GM23338 (cell line): ENCODE measurements around the gene RPL36A. TPM values are rescaled to one million over a fixed set of nuclear protein-coding genes. Genes with fewer than 3 reads are reported as not detected.

Experiments
- ATAC-seq: fragments of 200-7000 bp; cut with Tn5 transposase; 3 replicates; pipeline ENCODE4 v1.9.1; 2020
- DNase-seq: peaks from one replicate; pipeline ENCODE4 v3.0.0-alpha.2; 2015; ENCODE audit warnings: low spot score
- H2AFZ ChIP-seq: fragments of 200-600 bp; sonication (generic); 2 replicates; pipeline ENCODE4 v1.8.0; 2016; ENCODE audit warnings: antibody characterized with exemption, mild to moderate bottlenecking, moderate library complexity
- H3F3A ChIP-seq: fragments of 200-600 bp; sonication (generic); replicated peaks from 2 replicates; pipeline ENCODE4 v1.8.0; 2017; ENCODE audit warnings: antibody characterized with exemption, mixed run types, low read depth
- H3K27ac ChIP-seq: fragments of 200-600 bp; sonication (generic); 2 replicates; pipeline ENCODE4 v1.6.1; 2016; ENCODE audit warnings: low read depth
- H3K27me3 ChIP-seq: fragments of 200-600 bp; sonication (generic); 2 replicates; pipeline ENCODE4 v1.8.0; 2016; ENCODE audit warnings: mild to moderate bottlenecking, mixed run types, moderate library complexity; ENCODE audit not compliant: insufficient read depth
- H3K36me3 ChIP-seq: fragments of 200-600 bp; sonication (generic); 2 replicates; pipeline ENCODE4 v1.8.0; 2016; ENCODE audit warnings: mild to moderate bottlenecking; ENCODE audit not compliant: insufficient read depth
- H3K4me1 ChIP-seq: fragments of 200-600 bp; sonication (generic); 2 replicates; pipeline ENCODE4 v1.8.0; 2016; ENCODE audit warnings: mild to moderate bottlenecking, moderate library complexity; ENCODE audit not compliant: insufficient read depth
- H3K4me2 ChIP-seq: fragments of 200-600 bp; sonication (generic); 2 replicates; pipeline ENCODE4 v1.7.1; 2017; ENCODE audit warnings: mixed run types
- H3K4me3 ChIP-seq: fragments of 200-600 bp; sonication (generic); 2 replicates; pipeline ENCODE4 v1.6.1; 2016; ENCODE audit warnings: mixed run types
- H3K79me2 ChIP-seq: fragments of 200-600 bp; sonication (generic); replicated peaks from 2 replicates; pipeline ENCODE4 v1.8.0; 2017; ENCODE audit warnings: mild to moderate bottlenecking; ENCODE audit not compliant: insufficient read depth
- H3K9me2 ChIP-seq: fragments of 200-600 bp; sonication (generic); 2 replicates; pipeline ENCODE4 v1.8.0; 2017; ENCODE audit not compliant: insufficient read depth
- H4K20me1 ChIP-seq: fragments of 200-600 bp; sonication (generic); replicated peaks from 2 replicates; pipeline ENCODE4 v1.8.0; 2017; ENCODE audit warnings: mild to moderate bottlenecking; ENCODE audit not compliant: insufficient read depth
- H3K27ac Mint-ChIP-seq: 2 replicates; pipeline ENCODE4 v1.8.0; 2020; ENCODE audit warnings: inconsistent platforms, mild to moderate bottlenecking, moderate library complexity, mixed read lengths
- H3K27me3 Mint-ChIP-seq: 3 replicates; pipeline ENCODE4 v1.8.0; 2022; ENCODE audit warnings: low read depth, mild to moderate bottlenecking, moderate library complexity, mixed read lengths, inconsistent platforms; ENCODE audit not compliant: insufficient read depth, poor library complexity
- H3K36me3 Mint-ChIP-seq: 3 replicates; pipeline ENCODE4 v1.8.0; 2021; ENCODE audit warnings: low read depth, mild to moderate bottlenecking, inconsistent platforms, moderate library complexity, mixed read lengths
- H3K4me1 Mint-ChIP-seq: 3 replicates; pipeline ENCODE4 v1.8.0; 2020; ENCODE audit warnings: mild to moderate bottlenecking, inconsistent platforms, mixed read lengths
- H3K4me3 Mint-ChIP-seq: 3 replicates; pipeline ENCODE4 v1.8.0; 2021; ENCODE audit warnings: moderate library complexity, mild to moderate bottlenecking, inconsistent platforms, mixed read lengths
- H3K9me3 Mint-ChIP-seq: 3 replicates; pipeline ENCODE4 v1.8.0; 2020; ENCODE audit warnings: moderate library complexity, mild to moderate bottlenecking, inconsistent platforms, mixed read lengths
- CREB1 ChIP-seq: fragments of 250-450 bp; sonication (Bioruptor Pico); IDR thresholded peaks from 2 replicates; pipeline ENCODE4 v1.5.0; 2020; ENCODE audit warnings: low read depth, mild to moderate bottlenecking, moderate library complexity
- EZH2 ChIP-seq: fragments of 200-600 bp; sonication (generic); IDR thresholded peaks from one replicate; pipeline ENCODE4 v1.8.0; 2017; ENCODE audit warnings: antibody characterized with exemption, mild to moderate bottlenecking, low read depth; ENCODE audit not compliant: unreplicated experiment
- EZH2phosphoT487 ChIP-seq: fragments of 200-600 bp; sonication (generic); IDR thresholded peaks from one replicate; pipeline ENCODE4 v1.8.1; 2018; ENCODE audit warnings: antibody characterized with exemption; ENCODE audit not compliant: unreplicated experiment
- JUNB ChIP-seq: IDR thresholded peaks from one replicate; pipeline ENCODE4 v1.6.1; 2016; ENCODE audit warnings: antibody characterized with exemption; ENCODE audit not compliant: unreplicated experiment
- NANOG ChIP-seq: IDR thresholded peaks from 2 replicates; pipeline ENCODE4 v1.6.1; 2016; ENCODE audit warnings: antibody characterized with exemption, borderline replicate concordance
- POLR2AphosphoS5 ChIP-seq: IDR thresholded peaks from 2 replicates; pipeline ENCODE4 v1.6.1; 2016; ENCODE audit warnings: antibody characterized with exemption, low read depth
- STAT1 ChIP-seq: IDR thresholded peaks from one replicate; pipeline ENCODE4 v1.6.1; 2016; ENCODE audit warnings: antibody characterized with exemption; ENCODE audit not compliant: unreplicated experiment
- ZNF114 ChIP-seq: fragments of 250-450 bp; sonication (Bioruptor Pico); IDR thresholded peaks from 2 replicates; pipeline ENCODE4 v1.5.0; 2020; ENCODE audit warnings: mild to moderate bottlenecking, moderate library complexity
- ZNF331 ChIP-seq: fragments of 250-450 bp; sonication (Bioruptor Pico); IDR thresholded peaks from 2 replicates; pipeline ENCODE4 v1.5.0; 2020; ENCODE audit warnings: low read depth, mild to moderate bottlenecking, moderate library complexity
- polyA plus RNA-seq: library from polyadenylated mRNA; unstranded; fragments of >200 nt; fragmentation: Nextera tagmentation; extraction: Ambion mirVana; gene quantifications from 2 replicates; pipeline ENCODE4 v1.2.1, GENCODE V29; 2016
- total RNA-seq: library from RNA; depleted of rRNA; stranded (reverse); fragments of >200 nt; shearing (Covaris generic); gene quantifications from 2 replicates; pipeline ENCODE4 v1.2.3, GENCODE V29; 2014
- TF ChIP-seq, protein P1 (sequence below): IDR thresholded peaks from one replicate; pipeline ENCODE4 v1.6.1; 2018; ENCODE audit warnings: antibody characterized with exemption; ENCODE audit not compliant: unreplicated experiment
- TF ChIP-seq, protein P2 (sequence below): fragments of 250-450 bp; sonication (Bioruptor Pico); IDR thresholded peaks from 2 replicates; pipeline ENCODE4 v1.5.0; 2020; ENCODE audit warnings: mild to moderate bottlenecking, moderate library complexity

The RPL36A gene
- total and polyA plus RNA-seq, 2 experiments from 2014 or later: 901 to 1,348 TPM

DNA sequence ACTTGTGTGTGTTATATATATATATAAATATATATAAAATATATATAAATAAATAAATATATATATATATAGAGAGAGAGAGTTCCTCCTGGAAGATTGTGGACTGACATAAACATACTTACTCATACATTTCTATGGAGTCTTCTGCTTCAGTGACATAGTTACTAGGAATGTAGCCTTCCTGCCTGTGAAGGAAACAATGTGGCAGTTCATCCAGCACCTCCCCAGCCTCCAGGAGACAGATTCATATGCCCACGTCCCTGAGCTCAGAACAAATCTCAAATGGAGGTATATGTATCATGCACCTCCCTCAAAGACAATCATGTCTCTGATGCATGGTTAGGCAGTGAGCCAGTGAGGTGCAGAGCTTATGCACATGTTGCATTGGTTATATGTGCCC is 30.8 kb upstream of the RPL36A start (continued):
- TF ChIP-seq, protein P1, sequence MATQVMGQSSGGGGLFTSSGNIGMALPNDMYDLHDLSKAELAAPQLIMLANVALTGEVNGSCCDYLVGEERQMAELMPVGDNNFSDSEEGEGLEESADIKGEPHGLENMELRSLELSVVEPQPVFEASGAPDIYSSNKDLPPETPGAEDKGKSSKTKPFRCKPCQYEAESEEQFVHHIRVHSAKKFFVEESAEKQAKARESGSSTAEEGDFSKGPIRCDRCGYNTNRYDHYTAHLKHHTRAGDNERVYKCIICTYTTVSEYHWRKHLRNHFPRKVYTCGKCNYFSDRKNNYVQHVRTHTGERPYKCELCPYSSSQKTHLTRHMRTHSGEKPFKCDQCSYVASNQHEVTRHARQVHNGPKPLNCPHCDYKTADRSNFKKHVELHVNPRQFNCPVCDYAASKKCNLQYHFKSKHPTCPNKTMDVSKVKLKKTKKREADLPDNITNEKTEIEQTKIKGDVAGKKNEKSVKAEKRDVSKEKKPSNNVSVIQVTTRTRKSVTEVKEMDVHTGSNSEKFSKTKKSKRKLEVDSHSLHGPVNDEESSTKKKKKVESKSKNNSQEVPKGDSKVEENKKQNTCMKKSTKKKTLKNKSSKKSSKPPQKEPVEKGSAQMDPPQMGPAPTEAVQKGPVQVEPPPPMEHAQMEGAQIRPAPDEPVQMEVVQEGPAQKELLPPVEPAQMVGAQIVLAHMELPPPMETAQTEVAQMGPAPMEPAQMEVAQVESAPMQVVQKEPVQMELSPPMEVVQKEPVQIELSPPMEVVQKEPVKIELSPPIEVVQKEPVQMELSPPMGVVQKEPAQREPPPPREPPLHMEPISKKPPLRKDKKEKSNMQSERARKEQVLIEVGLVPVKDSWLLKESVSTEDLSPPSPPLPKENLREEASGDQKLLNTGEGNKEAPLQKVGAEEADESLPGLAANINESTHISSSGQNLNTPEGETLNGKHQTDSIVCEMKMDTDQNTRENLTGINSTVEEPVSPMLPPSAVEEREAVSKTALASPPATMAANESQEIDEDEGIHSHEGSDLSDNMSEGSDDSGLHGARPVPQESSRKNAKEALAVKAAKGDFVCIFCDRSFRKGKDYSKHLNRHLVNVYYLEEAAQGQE: no peak
- TF ChIP-seq STAT1: no peak
- TF ChIP-seq EZH2: no peak
- TF ChIP-seq CREB1 (CRISPR knock-in tag): no peak
- no peak for TF ChIP-seq JUNB
- no peak for TF ChIP-seq POLR2AphosphoS5
- no peak for TF ChIP-seq EZH2phosphoT487

DNA sequence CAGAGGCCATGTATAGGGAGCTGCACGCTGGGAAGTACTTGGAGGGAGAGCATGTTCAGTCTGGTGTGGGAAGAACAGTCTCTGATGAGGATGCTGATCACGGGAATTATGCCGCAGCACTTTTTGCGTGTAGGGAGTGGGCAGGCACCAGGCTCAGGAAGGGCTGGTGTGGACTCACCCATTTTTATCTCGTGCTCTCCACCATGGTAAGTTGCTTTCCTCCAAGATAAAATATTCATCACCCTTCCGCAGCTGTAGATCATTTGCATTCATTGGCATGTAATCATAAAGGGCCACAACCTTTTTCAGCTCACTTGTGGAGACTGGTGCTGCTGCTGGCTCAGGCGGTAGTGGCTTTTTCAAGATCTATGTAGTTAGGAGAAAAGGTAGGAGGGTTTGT is 30.4 kb upstream of the RPL36A start:
- H3K4me3 Mint-ChIP-seq: no peak overlapping the region
- Histone ChIP-seq H3K4me2 (no peak overlapping the region), H3K27me3 (no peaks in the 10 kb centered on the region), H3K4me3 (no peak overlapping the region), H3K79me2 (no peaks in the 10 kb centered on the region), H4K20me1 (no peaks in the 10 kb centered on the region), H3K4me1 (no peaks in the 10 kb centered on the region), H3F3A (no peaks in the 10 kb centered on the region), H3K27ac (no peak overlapping the region), H3K9me2 (no peaks in the 10 kb centered on the region), H3K36me3 (no peaks in the 10 kb centered on the region), H2AFZ (no peak overlapping the region)
- H3K9me3 Mint-ChIP-seq: no peaks in the 10 kb centered on the region
- DNase-seq: no peak
- H3K27ac Mint-ChIP-seq: no peak overlapping the region
- H3K36me3 Mint-ChIP-seq: no peaks in the 10 kb centered on the region
- peaks cover 2% of the 10 kb centered on the region; the same call in 1 of the 3 replicates for H3K4me1 Mint-ChIP-seq
- H3K27me3 Mint-ChIP-seq: no peaks in the 10 kb centered on the region
- no peak for ATAC-seq
- TF ChIP-seq ZNF114 (CRISPR knock-in tag) (no peak), POLR2AphosphoS5 (no peak), NANOG (no peak), EZH2 (no peak), JUNB (no peak), ZNF331 (CRISPR knock-in tag) (no peak), CREB1 (CRISPR knock-in tag) (no peak), EZH2phosphoT487 (no peak)
- TF ChIP-seq, protein P1: no peak
- TF ChIP-seq, protein P2, sequence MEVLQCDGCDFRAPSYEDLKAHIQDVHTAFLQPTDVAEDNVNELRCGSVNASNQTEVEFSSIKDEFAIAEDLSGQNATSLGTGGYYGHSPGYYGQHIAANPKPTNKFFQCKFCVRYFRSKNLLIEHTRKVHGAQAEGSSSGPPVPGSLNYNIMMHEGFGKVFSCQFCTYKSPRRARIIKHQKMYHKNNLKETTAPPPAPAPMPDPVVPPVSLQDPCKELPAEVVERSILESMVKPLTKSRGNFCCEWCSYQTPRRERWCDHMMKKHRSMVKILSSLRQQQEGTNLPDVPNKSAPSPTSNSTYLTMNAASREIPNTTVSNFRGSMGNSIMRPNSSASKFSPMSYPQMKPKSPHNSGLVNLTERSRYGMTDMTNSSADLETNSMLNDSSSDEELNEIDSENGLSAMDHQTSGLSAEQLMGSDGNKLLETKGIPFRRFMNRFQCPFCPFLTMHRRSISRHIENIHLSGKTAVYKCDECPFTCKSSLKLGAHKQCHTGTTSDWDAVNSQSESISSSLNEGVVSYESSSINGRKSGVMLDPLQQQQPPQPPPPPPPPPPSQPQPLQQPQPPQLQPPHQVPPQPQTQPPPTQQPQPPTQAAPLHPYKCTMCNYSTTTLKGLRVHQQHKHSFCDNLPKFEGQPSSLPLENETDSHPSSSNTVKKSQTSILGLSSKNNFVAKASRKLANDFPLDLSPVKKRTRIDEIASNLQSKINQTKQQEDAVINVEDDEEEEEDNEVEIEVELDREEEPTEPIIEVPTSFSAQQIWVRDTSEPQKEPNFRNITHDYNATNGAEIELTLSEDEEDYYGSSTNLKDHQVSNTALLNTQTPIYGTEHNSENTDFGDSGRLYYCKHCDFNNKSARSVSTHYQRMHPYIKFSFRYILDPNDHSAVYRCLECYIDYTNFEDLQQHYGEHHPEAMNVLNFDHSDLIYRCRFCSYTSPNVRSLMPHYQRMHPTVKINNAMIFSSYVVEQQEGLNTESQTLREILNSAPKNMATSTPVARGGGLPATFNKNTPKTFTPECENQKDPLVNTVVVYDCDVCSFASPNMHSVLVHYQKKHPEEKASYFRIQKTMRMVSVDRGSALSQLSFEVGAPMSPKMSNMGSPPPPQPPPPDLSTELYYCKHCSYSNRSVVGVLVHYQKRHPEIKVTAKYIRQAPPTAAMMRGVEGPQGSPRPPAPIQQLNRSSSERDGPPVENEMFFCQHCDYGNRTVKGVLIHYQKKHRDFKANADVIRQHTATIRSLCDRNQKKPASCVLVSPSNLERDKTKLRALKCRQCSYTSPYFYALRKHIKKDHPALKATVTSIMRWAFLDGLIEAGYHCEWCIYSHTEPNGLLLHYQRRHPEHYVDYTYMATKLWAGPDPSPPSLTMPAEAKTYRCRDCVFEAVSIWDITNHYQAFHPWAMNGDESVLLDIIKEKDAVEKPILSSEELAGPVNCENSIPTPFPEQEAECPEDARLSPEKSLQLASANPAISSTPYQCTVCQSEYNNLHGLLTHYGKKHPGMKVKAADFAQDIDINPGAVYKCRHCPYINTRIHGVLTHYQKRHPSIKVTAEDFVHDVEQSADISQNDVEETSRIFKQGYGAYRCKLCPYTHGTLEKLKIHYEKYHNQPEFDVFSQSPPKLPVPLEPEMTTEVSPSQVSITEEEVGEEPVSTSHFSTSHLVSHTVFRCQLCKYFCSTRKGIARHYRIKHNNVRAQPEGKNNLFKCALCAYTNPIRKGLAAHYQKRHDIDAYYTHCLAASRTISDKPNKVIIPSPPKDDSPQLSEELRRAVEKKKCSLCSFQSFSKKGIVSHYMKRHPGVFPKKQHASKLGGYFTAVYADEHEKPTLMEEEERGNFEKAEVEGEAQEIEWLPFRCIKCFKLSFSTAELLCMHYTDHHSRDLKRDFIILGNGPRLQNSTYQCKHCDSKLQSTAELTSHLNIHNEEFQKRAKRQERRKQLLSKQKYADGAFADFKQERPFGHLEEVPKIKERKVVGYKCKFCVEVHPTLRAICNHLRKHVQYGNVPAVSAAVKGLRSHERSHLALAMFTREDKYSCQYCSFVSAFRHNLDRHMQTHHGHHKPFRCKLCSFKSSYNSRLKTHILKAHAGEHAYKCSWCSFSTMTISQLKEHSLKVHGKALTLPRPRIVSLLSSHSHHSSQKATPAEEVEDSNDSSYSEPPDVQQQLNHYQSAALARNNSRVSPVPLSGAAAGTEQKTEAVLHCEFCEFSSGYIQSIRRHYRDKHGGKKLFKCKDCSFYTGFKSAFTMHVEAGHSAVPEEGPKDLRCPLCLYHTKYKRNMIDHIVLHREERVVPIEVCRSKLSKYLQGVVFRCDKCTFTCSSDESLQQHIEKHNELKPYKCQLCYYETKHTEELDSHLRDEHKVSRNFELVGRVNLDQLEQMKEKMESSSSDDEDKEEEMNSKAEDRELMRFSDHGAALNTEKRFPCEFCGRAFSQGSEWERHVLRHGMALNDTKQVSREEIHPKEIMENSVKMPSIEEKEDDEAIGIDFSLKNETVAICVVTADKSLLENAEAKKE (CRISPR knock-in tag): no peak
